ENCODE measurements around the gene B4GALT1. TPM values are rescaled to one million over a fixed set of nuclear protein-coding genes. Genes with fewer than 3 reads are reported as not detected.

The B4GALT1 gene
- total RNA-seq, 1 donor from 2014 or later: 100 TPM

DNA sequence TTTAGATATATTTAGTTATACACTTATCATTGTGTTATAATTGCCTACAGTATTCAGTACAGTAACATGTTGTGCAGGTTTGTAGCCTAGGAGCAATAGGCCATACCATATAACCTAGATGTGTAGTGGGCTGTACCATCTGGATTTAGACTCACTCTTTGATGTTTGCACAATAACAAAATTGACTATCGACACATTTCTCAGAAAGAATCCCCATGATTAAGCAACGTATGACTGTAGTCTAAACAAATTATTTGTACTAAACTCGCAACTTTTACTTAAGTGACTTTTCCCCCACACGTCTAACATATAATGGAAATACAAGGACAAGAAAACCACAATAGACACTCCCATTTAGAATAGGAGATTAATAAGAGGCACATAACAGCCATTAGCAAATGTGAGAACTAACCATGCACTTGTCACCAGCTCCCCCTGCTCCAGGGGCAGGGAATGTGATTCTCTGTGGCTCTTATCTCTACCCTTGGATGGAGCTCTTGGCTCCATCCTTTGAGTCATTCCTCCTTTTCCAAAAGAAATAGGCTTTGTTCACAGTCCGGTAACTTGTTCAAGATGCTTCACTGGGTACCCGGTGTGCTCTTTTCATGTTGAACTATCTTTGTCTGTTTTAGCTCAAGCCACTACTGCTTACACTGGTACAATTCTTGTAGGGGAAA lies 8.7 kb upstream of the B4GALT1 start:
- H3K4me1 ChIP-seq: peaks cover 3 to 25% of the 10 kb centered on the region in 2 donors
- H3K36me3 ChIP-seq: no peaks in the 10 kb centered on the region
- intact Hi-C loops (cut with DNase I): no loop called here
- no peaks in the 10 kb centered on the region for H3K27me3 ChIP-seq
- H3K4me3 ChIP-seq: no peak overlapping the region
- no peaks in the 10 kb centered on the region for H3K9me3 ChIP-seq
- no peak for DNase-seq (ENCODE audit: low spot score in 2 of 2)
- TF ChIP-seq, protein P1, sequence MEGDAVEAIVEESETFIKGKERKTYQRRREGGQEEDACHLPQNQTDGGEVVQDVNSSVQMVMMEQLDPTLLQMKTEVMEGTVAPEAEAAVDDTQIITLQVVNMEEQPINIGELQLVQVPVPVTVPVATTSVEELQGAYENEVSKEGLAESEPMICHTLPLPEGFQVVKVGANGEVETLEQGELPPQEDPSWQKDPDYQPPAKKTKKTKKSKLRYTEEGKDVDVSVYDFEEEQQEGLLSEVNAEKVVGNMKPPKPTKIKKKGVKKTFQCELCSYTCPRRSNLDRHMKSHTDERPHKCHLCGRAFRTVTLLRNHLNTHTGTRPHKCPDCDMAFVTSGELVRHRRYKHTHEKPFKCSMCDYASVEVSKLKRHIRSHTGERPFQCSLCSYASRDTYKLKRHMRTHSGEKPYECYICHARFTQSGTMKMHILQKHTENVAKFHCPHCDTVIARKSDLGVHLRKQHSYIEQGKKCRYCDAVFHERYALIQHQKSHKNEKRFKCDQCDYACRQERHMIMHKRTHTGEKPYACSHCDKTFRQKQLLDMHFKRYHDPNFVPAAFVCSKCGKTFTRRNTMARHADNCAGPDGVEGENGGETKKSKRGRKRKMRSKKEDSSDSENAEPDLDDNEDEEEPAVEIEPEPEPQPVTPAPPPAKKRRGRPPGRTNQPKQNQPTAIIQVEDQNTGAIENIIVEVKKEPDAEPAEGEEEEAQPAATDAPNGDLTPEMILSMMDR (IDR thresholded peaks at IDR 0.05): no peak
- H3K27ac ChIP-seq: no peak overlapping the region

DNA sequence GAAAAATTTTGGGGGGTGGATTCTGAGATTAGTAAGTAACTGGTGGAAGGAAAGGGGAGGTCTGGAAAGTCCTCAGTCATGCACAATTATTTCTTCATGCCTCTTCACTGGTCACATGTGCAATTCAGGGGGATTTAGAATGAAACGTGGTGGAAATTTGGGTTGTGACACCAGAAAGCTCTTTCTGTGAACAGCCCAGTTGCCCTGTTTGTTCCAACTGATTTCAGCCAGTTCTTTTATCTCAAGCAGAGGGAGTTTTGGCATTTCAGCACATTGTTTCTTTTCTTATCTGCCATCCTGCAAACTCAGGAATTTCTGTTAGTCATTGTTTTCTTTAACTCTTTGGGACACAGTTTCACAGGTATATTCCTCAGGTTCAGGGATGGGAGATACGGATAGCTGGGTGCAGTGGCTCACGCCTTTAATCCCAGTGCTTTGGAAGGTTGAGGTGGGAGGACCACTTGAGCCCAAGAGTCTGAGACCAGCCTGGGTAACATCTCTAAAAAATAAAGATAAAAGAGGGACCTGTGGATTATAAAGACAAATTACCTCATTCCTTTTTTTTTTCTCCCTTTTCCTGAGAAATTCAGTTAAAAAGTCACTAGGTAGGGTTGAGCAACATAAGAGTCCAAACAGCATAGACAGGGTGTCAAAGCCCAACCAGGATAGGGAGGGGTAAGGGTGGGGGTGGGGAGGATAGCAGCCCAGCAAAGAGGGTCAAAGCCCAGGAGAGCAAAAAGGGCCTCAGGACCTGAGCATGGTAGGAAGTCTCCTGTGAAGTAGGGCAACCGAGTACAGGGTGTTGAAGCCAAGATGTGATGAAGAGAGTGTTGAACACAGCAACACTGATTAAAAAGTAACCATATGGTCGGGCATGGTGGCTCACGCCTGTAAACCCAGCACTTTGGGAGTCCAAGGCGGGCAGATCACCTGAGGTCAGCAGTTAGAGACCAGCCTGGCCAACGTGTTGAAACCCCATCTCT lies 5.4 kb upstream of the B4GALT1 start:
- Histone ChIP-seq H3K4me1 (peaks cover 3 to 19% of the 10 kb centered on the region in 2 donors), H3K9me3 (no peaks in the 10 kb centered on the region), H3K27me3 (no peaks in the 10 kb centered on the region), H3K4me3 (no peak overlapping the region), H3K27ac (peak overlapping the region; percentile 54 to 64), H3K36me3 (no peaks in the 10 kb centered on the region)
- TF ChIP-seq, protein P1 (IDR thresholded peaks at IDR 0.05): no peak
- intact Hi-C loops (cut with DNase I): no loop called here
- no peak for DNase-seq (ENCODE audit: low spot score in 2 of 2)

GRCh38 chr9:33170464-33171415 lies 3.6 kb upstream of the B4GALT1 start:
- Histone ChIP-seq H3K4me3 (no peak overlapping the region), H3K27ac (peak overlapping the region; percentile 6 to 64), H3K27me3 (no peaks in the 10 kb centered on the region), H3K36me3 (no peaks in the 10 kb centered on the region), H3K4me1 (peaks cover 3 to 19% of the 10 kb centered on the region in 2 donors), H3K9me3 (no peaks in the 10 kb centered on the region)
- TF ChIP-seq, protein P1 (IDR thresholded peaks at IDR 0.05): peak in 1 of 3 experiments; percentile 16
- DNase-seq (ENCODE audit: low spot score in 2 of 2): no peak
- intact Hi-C loops (cut with DNase I): no loop called here

DNA sequence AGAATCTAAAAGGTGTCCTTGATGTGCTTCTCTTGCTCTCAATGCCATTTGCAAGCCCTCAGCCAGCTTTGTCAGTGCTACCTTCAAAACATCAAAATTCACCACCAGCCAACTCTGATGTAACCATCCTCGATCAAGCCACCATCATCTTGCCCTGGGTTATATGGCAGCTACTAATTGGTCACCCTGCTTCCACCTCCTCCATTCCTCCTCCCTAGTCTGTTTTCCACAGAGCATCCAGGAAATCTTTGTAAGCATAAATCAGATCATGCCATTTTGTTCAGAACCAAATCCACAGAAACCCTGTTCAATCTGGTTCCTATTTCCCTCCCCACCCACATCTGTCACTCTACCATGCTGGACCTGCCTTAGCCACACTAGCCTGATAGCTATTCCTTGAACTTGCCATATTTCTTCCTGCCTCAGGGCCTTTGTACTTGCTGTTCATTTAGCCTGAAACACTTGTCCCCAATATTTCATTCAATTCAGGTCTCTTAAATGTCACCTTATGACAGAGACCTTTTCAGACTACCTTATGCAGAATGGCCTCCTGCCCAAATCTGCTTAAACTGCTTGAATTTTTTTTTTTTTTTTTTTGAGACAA lies 1.9 kb upstream of the B4GALT1 start:
- peak overlapping the region in 1 of 2 donors; percentile 99 for H3K27ac ChIP-seq
- TF ChIP-seq, protein P1 (IDR thresholded peaks at IDR 0.05): no peak

More for the DNA sequence above, 1.9 kb upstream of the B4GALT1 start:
- H3K9me3 ChIP-seq: no peaks in the 10 kb centered on the region
- H3K4me3 ChIP-seq: no peak overlapping the region
- no peaks in the 10 kb centered on the region for H3K27me3 ChIP-seq
- intact Hi-C loops (cut with DNase I): loop anchor here (1.0 kb wide), 1 partner anchor 11 kb away; no protein-coding TSS in a partner anchor
- H3K36me3 ChIP-seq: no peaks in the 10 kb centered on the region
- DNase-seq (ENCODE audit: low spot score in 2 of 2): no peak
- H3K4me1 ChIP-seq: peaks cover 9 to 21% of the 10 kb centered on the region in 2 donors

Measured in ascending aorta (tissue), 2 donors.